HepG2 (cell line): Measurements from ENCODE around the gene CDK12. TPM values are rescaled to one million over a fixed set of nuclear protein-coding genes. Genes with fewer than 3 reads are reported as not detected.

Source experiments
- CBX5 ChIP-seq: sonication (generic); formaldehyde crosslinking; IDR thresholded peaks from 2 replicates; pipeline ENCODE4 v1.4.0; 2020; ENCODE audit warnings: missing genetic modification reagents, borderline replicate concordance
- FOXK1 ChIP-seq: sonication (generic); formaldehyde crosslinking; IDR thresholded peaks from 2 replicates; pipeline ENCODE4 v1.4.0; 2020; ENCODE audit warnings: low read depth, missing genetic modification reagents, borderline replicate concordance
- HOXA3 ChIP-seq: sonication (generic); formaldehyde crosslinking; IDR thresholded peaks from 2 replicates; pipeline ENCODE4 v1.5.0; 2020; ENCODE audit warnings: missing genetic modification reagents
- IKZF1 ChIP-seq: fragments of 450-650 bp; IDR thresholded peaks from 2 replicates; pipeline ENCODE4 v1.7.1; 2016
- KAT8 ChIP-seq: IDR thresholded peaks from 2 replicates; pipeline ENCODE4 v1.6.1; 2016; ENCODE audit warnings: missing genetic modification reagents, missing compliant biosample characterization
- KMT2B ChIP-seq: IDR thresholded peaks from 2 replicates; pipeline ENCODE4 v1.6.1; 2016; ENCODE audit warnings: missing genetic modification reagents, missing compliant biosample characterization
- MAZ ChIP-seq, 2 experiments: sonication (generic) in 1 of 2; formaldehyde crosslinking in 1 of 2; IDR thresholded peaks; 2 replicates each; pipeline versions ENCODE4 v1.5.0 to v1.6.1; 2012 to 2020; ENCODE audit warnings: low read depth in 2 of 2, mild to moderate bottlenecking in 2 of 2, borderline replicate concordance in 1 of 2, improper control_type of control experiment in 1 of 2, low read length in 1 of 2, missing genetic modification reagents in 1 of 2, moderate library complexity in 1 of 2
- MED13 ChIP-seq: sonication (generic); formaldehyde crosslinking; IDR thresholded peaks from 2 replicates; pipeline ENCODE4 v1.5.0; 2020; ENCODE audit warnings: missing genetic modification reagents
- NONO ChIP-seq, 2 experiments: fragments of 450-650 bp in 1 of 2; sonication (generic) in 1 of 2; formaldehyde crosslinking in 1 of 2; IDR thresholded peaks in 1 of 2; conservative IDR thresholded peaks in 1 of 2; 2 replicates each; pipeline versions ENCODE4 v1.6.1 to v1.8.0; 2017 to 2022; ENCODE audit warnings: mild to moderate bottlenecking in 1 of 2, missing genetic modification reagents in 1 of 2, moderate library complexity in 1 of 2
- NR2F1 ChIP-seq, 2 experiments: fragments of 450-650 bp in 1 of 2; formaldehyde crosslinking in 1 of 2; IDR thresholded peaks; 2 replicates each; pipeline versions ENCODE4 v1.5.0 to v1.6.1; 2016 to 2020; ENCODE audit warnings: mild to moderate bottlenecking in 1 of 2, missing compliant biosample characterization in 1 of 2, missing genetic modification reagents in 1 of 2, moderate library complexity in 1 of 2
- NR3C1 ChIP-seq: sonication (generic); formaldehyde crosslinking; IDR thresholded peaks from 2 replicates; pipeline ENCODE4 v1.4.0; 2020; ENCODE audit warnings: missing genetic modification reagents
- RARA ChIP-seq: IDR thresholded peaks from 2 replicates; pipeline ENCODE4 v1.6.1; 2016; ENCODE audit warnings: missing genetic modification reagents, missing compliant biosample characterization
- ZNF10 ChIP-seq: sonication (generic); formaldehyde crosslinking; IDR thresholded peaks from 2 replicates; pipeline ENCODE4 v1.4.0; 2020; ENCODE audit warnings: mild to moderate bottlenecking, low read depth, missing genetic modification reagents, borderline replicate concordance
- ZNF24 ChIP-seq: fragments of 450-650 bp; IDR thresholded peaks from 2 replicates; pipeline ENCODE4 v1.6.1; 2017; ENCODE audit warnings: antibody characterized with exemption, mild to moderate bottlenecking
- ZNF468 ChIP-seq: sonication (generic); formaldehyde crosslinking; IDR thresholded peaks from 2 replicates; pipeline ENCODE4 v1.8.0; 2022; ENCODE audit warnings: mild to moderate bottlenecking, moderate library complexity, missing genetic modification reagents
- polyA plus RNA-seq, 8 experiments: library from polyadenylated mRNA; depleted of rRNA in 3 of 8; stranded (reverse) in 7 of 8; unstranded in 1 of 8; fragments of >200 nt; fragmentation: Illumina TruSeq in 4 of 8; extraction: Trizol in 4 of 8; gene quantifications; 2 replicates each; pipeline versions ENCODE4 v1.2.1 to v1.2.3, GENCODE V29; 2011 to 2016; ENCODE audit warnings: low read depth in 4 of 8, missing spikeins in 1 of 8, mixed read lengths in 1 of 8; ENCODE audit not compliant: insufficient read depth in 1 of 8
- total RNA-seq, 5 experiments: library from RNA; depleted of rRNA; stranded (reverse); fragments of >200 nt; fragmentation: Illumina TruSeq; extraction: Trizol; gene quantifications; 2 replicates each; pipeline ENCODE4 v1.2.3, GENCODE V29; 2016; ENCODE audit warnings: low read depth in 1 of 5
- TF ChIP-seq, protein P1 (sequence below): sonication (generic); formaldehyde crosslinking; IDR thresholded peaks from 2 replicates; pipeline ENCODE4 v1.5.1; 2020; ENCODE audit warnings: mild to moderate bottlenecking, missing genetic modification reagents
- TF ChIP-seq, protein P2 (sequence below): sonication (generic); formaldehyde crosslinking; IDR thresholded peaks from 2 replicates; pipeline ENCODE4 v1.9.0; 2021; ENCODE audit warnings: missing genetic modification reagents, borderline replicate concordance
- TF ChIP-seq, protein P3 (sequence below): sonication (generic); formaldehyde crosslinking; conservative IDR thresholded peaks from 2 replicates; pipeline ENCODE4 v1.4.0; 2020; ENCODE audit warnings: missing genetic modification reagents
- TF ChIP-seq, protein P4 (sequence below): sonication (generic); formaldehyde crosslinking; IDR thresholded peaks from 2 replicates; pipeline ENCODE4 v1.8.0; 2022; ENCODE audit warnings: mild to moderate bottlenecking, missing genetic modification reagents, moderate library complexity
- TF ChIP-seq, protein P5 (sequence below): sonication (generic); formaldehyde crosslinking; IDR thresholded peaks from 2 replicates; pipeline ENCODE4 v1.4.0; 2020; ENCODE audit warnings: missing genetic modification reagents, borderline replicate concordance

The CDK12 gene
- total and polyA plus RNA-seq, 2 of the 13 experiments (the other 11 are each of a cell fraction or from before 2014, with no cell fraction given) = 24.0 to 88.6 TPM

DNA sequence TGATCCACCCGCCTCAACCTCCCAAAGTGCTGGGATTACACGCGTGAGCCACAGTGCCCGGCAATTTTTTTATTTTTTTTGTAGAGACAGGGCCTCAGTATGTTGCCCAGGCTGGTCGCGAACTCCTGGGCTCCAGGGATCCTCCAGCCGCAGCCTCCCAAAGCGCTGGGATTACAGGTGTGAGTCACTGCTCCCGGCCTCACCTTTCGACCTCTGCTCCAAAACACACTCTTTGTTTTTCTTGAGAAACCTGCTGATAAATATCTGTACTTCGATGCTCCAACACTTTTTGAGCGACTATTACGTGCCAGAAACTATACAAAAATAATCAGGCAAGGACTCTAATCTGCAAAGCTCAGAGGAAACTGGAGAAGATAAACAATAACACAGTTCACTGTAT, 11.2 kb upstream of the CDK12 start (continued):
- TF ChIP-seq, protein P1, sequence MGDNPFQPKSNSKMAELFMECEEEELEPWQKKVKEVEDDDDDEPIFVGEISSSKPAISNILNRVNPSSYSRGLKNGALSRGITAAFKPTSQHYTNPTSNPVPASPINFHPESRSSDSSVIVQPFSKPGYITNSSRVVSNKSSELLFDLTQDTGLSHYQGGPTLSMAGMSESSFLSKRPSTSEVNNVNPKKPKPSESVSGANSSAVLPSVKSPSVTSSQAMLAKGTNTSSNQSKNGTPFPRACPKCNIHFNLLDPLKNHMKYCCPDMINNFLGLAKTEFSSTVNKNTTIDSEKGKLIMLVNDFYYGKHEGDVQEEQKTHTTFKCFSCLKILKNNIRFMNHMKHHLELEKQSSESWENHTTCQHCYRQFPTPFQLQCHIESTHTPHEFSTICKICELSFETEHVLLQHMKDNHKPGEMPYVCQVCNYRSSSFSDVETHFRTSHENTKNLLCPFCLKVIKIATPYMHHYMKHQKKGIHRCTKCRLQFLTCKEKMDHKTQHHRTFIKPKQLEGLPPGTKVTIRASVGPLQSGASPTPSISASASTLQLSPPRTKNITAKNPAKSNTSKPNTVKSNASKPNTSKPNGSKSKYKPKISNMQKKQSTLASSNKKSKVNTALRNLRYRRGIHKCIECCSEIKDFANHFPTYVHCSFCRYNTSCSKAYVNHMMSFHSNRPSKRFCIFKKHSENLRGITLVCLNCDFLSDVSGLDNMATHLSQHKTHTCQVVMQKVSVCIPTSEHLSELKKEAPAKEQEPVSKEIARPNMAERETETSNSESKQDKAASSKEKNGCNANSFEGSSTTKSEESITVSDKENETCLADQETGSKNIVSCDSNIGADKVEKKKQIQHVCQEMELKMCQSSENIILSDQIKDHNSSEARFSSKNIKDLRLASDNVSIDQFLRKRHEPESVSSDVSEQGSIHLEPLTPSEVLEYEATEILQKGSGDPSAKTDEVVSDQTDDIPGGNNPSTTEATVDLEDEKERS = no peak
- TF ChIP-seq CBX5 (CRISPR knock-in tag) = no peak
- TF ChIP-seq NONO (IDR thresholded peaks at IDR 0.05) = no peak
- TF ChIP-seq NONO (CRISPR knock-in tag; conservative IDR thresholded peaks at IDR 0.05) = no peak
- no peak for TF ChIP-seq KAT8 (CRISPR knock-in tag)
- TF ChIP-seq KMT2B = no peak
- TF ChIP-seq, protein P2, sequence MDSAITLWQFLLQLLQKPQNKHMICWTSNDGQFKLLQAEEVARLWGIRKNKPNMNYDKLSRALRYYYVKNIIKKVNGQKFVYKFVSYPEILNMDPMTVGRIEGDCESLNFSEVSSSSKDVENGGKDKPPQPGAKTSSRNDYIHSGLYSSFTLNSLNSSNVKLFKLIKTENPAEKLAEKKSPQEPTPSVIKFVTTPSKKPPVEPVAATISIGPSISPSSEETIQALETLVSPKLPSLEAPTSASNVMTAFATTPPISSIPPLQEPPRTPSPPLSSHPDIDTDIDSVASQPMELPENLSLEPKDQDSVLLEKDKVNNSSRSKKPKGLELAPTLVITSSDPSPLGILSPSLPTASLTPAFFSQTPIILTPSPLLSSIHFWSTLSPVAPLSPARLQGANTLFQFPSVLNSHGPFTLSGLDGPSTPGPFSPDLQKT = no peak
- TF ChIP-seq NR3C1 (CRISPR knock-in tag) = no peak
- TF ChIP-seq, protein P3, sequence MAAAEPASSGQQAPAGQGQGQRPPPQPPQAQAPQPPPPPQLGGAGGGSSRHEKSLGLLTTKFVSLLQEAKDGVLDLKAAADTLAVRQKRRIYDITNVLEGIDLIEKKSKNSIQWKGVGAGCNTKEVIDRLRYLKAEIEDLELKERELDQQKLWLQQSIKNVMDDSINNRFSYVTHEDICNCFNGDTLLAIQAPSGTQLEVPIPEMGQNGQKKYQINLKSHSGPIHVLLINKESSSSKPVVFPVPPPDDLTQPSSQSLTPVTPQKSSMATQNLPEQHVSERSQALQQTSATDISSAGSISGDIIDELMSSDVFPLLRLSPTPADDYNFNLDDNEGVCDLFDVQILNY (CRISPR knock-in tag) = no peak
- peak; percentile 62 to 86 for TF ChIP-seq NR2F1 (CRISPR knock-in tag; IDR thresholded peaks at IDR 0.05)
- no peak for TF ChIP-seq ZNF468 (CRISPR knock-in tag)
- TF ChIP-seq, protein P4, sequence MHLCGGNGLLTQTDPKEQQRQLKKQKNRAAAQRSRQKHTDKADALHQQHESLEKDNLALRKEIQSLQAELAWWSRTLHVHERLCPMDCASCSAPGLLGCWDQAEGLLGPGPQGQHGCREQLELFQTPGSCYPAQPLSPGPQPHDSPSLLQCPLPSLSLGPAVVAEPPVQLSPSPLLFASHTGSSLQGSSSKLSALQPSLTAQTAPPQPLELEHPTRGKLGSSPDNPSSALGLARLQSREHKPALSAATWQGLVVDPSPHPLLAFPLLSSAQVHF (CRISPR knock-in tag) = no peak
- TF ChIP-seq RARA (CRISPR knock-in tag) = peak; percentile 65
- TF ChIP-seq IKZF1 = no peak
- peak; percentile 36; the same call in 1 of the 2 replicates for TF ChIP-seq FOXK1 (CRISPR knock-in tag)
- no peak for TF ChIP-seq HOXA3 (CRISPR knock-in tag)
- TF ChIP-seq MED13 = no peak
- TF ChIP-seq, protein P5, sequence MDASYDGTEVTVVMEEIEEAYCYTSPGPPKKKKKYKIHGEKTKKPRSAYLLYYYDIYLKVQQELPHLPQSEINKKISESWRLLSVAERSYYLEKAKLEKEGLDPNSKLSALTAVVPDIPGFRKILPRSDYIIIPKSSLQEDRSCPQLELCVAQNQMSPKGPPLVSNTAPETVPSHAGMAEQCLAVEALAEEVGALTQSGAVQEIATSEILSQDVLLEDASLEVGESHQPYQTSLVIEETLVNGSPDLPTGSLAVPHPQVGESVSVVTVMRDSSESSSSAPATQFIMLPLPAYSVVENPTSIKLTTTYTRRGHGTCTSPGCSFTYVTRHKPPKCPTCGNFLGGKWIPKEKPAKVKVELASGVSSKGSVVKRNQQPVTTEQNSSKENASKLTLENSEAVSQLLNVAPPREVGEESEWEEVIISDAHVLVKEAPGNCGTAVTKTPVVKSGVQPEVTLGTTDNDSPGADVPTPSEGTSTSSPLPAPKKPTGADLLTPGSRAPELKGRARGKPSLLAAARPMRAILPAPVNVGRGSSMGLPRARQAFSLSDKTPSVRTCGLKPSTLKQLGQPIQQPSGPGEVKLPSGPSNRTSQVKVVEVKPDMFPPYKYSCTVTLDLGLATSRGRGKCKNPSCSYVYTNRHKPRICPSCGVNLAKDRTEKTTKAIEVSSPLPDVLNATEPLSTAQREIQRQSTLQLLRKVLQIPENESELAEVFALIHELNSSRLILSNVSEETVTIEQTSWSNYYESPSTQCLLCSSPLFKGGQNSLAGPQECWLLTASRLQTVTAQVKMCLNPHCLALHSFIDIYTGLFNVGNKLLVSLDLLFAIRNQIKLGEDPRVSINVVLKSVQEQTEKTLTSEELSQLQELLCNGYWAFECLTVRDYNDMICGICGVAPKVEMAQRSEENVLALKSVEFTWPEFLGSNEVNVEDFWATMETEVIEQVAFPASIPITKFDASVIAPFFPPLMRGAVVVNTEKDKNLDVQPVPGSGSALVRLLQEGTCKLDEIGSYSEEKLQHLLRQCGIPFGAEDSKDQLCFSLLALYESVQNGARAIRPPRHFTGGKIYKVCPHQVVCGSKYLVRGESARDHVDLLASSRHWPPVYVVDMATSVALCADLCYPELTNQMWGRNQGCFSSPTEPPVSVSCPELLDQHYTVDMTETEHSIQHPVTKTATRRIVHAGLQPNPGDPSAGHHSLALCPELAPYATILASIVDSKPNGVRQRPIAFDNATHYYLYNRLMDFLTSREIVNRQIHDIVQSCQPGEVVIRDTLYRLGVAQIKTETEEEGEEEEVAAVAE = no peak
- no peak for TF ChIP-seq MAZ (IDR thresholded peaks at IDR 0.05; ENCODE audit: borderline replicate concordance, low read depth, low read length)
- 0 out of 2 replicates have a peak, but pooled peaks have one; percentile 10 for TF ChIP-seq MAZ (CRISPR knock-in tag; IDR thresholded peaks at IDR 0.05; ENCODE audit: low read depth)
- TF ChIP-seq ZNF10 (CRISPR knock-in tag) = no peak
- TF ChIP-seq ZNF24 = no peak
